ENCODE data around the gene RPL7A.

GRCh38 chr9:133396952-133397351, 48.9 kb downstream of the RPL7A start:
- TF ChIP-seq CTCF (IDR thresholded peaks at IDR 0.05), result no peak
- TF ChIP-seq POLR2A (IDR thresholded peaks at IDR 0.05), result no peak
